Measurements from ENCODE around the gene CDCA5.

The CDCA5 gene

DNA sequence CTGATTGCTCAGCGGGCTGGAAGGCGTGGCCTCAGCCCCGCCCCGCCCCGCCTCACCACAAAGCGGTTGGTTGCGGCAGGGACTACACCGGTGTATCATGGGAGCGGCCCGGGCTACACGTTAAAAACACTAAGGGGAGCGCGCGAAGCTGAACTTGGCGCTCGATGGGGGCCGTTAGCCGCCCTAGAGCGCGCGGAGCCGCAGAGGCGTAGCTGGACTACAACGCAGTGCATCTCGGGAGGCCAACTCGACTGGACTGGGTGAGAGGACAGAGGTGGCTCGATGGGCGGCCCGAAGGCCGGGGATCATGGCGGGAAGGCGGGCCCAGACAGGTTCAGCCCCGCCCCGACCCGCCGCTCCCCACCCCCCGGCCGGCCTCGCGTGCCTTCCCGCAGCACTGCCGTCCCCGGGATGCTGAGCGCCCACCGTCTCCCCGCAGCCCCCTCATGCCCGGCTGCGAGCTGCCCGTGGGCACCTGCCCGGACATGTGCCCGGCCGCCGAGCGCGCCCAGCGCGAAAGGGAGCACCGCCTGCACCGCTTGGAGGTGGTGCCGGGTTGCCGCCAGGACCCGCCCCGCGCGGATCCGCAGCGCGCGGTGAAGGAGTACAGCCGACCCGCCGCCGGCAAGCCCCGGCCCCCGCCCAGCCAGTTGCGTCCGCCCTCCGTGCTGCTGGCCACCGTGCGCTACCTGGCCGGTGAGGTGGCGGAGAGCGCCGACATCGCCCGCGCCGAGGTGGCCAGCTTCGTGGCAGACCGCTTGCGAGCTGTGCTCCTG is 42.8 kb downstream of the CDCA5 start, which contains the start of gene SAC3D1:
Gene SAC3D1, plus strand, starts transcription at position 364 of the 776 bp plus-strand sequence. Its CDS starts 83 bp downstream, at position 447.
- ATAC-seq: peak; percentile 93 to 94

DNA sequence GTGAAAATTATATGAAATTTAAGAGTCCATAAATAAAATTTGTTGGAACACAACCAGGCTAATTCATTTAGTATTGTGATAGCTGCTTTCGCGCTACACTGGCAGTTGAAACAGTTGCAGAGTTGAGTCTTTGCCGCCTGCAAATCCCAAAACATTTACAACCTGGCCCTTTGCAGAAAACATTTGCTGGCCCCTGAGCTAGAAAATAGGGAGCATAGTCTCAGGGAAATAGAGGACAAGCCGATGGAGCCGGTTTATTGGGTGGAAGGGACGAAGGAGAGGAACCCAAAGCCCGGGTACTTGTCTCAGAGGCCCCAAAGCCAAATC is 43.4 kb downstream of the CDCA5 start:
- ATAC-seq: no peak

DNA sequence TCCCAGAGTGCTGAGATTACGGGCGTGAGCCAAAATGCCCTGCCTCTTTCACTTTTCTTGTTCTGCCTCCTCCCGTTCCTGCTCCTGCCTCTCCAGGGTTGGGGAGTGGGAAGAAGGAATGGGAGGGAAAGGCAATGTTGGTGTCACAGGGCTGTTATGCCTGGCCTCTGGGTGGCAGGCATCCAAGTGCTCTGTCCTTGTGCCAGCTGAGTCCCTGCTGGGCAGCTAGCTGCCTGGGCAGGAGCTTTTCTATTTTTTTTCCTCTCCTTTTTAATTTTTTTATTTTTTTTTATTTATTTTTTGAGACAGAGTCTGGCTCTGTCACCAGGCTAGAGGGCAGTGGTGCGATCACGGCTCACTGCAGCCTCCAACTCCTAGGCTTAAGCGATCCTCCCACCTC is 46.9 kb downstream of the CDCA5 start:
- no peak for ATAC-seq

DNA sequence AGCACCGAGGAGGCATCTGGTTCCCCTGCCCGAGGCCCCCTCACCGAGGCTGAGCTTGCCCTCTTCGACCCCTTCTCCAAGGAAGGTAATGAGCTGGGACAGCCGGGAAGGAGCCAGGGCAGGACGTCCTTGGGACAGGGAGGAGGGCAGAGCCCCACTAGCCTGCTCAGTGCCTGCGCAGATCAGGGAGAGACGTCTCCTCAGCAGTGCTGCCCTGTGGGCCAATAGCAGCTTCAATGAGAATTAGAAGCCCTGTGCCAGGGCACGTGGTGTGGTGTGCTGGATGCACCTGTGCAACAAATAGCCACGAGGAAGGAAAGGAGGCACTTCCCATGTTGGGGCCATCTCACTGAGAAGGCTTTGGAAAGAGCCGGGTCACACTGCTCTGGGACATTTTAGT is 48.3 kb downstream of the CDCA5 start:
- ATAC-seq: no peak

DNA sequence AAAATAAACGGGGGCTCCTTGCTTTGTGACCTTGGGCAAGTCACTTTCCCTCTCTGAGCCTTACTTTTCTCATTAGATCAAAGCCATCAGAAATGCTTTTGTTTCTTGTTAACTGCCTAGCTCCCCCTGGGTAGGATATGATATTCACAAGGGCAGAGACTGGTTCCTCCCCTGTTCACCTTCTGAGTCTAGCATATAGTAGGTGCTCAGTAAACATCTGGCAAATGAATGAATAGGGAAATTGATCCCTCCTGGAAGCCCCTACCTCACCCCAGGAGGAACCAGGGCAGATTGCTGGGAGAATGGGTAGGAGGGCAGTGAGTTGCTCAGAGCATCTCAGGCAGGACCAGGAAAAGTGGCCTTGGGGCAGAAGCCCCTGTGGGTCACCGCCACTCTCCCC is 49.4 kb downstream of the CDCA5 start:
- no peak for ATAC-seq

DNA sequence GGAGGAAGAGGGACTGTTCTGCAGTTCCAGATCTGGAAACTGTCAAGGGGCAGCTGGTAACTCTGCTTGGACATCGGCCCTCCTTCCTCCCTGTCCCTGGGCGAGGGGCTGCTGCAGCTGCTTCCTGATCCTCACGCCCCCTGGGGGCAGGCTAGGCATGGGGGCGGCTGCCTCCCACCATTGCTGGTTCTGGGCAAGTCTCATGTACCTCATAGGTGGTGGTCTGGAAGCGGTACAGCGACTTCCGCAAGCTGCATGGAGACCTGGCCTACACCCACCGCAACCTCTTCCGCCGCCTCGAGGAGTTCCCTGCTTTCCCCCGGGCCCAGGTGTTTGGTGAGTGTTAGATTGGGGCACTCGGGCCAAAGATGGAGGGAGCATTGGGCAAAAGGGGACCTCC is 51.6 kb downstream of the CDCA5 start:
- no peak for ATAC-seq

Measured in activated CD4-positive, CD25-positive, alpha-beta regulatory T cell treated with anti-CD3 and anti-CD28 coated beads, Interleukin-2, amount 50 U/mL, for 24 hours (primary cell).